ENCODE measurements around the gene GSN. TPM values are rescaled to one million over a fixed set of nuclear protein-coding genes. Genes with fewer than 3 reads are reported as not detected.
A peak's percentile ranks its signal among the peaks of the same experiment; 100 is the strongest.

GSN gene
- total RNA-seq, 1 donor from 2014 or later: 1.5 TPM

GRCh38 chr9:121294866-121295661 lies 27.1 kb downstream of the GSN start:
- Mint-ChIP-seq H3K36me3 (ENCODE audit: low read depth) (no peaks in the 10 kb centered on the region), H3K27me3 (peaks cover 17% of the 10 kb centered on the region), H3K27ac (no peak overlapping the region), H3K4me3 (no peak overlapping the region), H3K9me3 (no peaks in the 10 kb centered on the region), H3K4me1 (peaks cover 9% of the 10 kb centered on the region)
- DNase-seq: no peak
- intact Hi-C loops (cut with micrococcal nuclease): no loop called here

GRCh38 chr9:121295662-121296191 lies 27.8 kb downstream of the GSN start:
- H3K4me1 Mint-ChIP-seq: peaks cover 13% of the 10 kb centered on the region
- no peak overlapping the region for H3K4me3 Mint-ChIP-seq
- H3K36me3 Mint-ChIP-seq (ENCODE audit: low read depth): no peaks in the 10 kb centered on the region
- no peak for DNase-seq
- H3K9me3 Mint-ChIP-seq: no peaks in the 10 kb centered on the region
- no peak overlapping the region for H3K27ac Mint-ChIP-seq
- intact Hi-C loops (cut with micrococcal nuclease): no loop called here
- peaks cover 23% of the 10 kb centered on the region for H3K27me3 Mint-ChIP-seq

GRCh38 chr9:121296213-121297127 lies 28.5 kb downstream of the GSN start:
- H3K36me3 Mint-ChIP-seq (ENCODE audit: low read depth): no peaks in the 10 kb centered on the region
- DNase-seq: no peak
- H3K4me3 Mint-ChIP-seq: no peak overlapping the region
- H3K9me3 Mint-ChIP-seq: no peaks in the 10 kb centered on the region
- intact Hi-C loops (cut with micrococcal nuclease): no loop called here
- peaks cover 27% of the 10 kb centered on the region for H3K27me3 Mint-ChIP-seq
- peaks cover 13% of the 10 kb centered on the region for H3K4me1 Mint-ChIP-seq
- no peak overlapping the region for H3K27ac Mint-ChIP-seq

GRCh38 chr9:121297389-121297788 lies 29.4 kb downstream of the GSN start:
- H3K4me1 Mint-ChIP-seq: peaks cover 13% of the 10 kb centered on the region
- intact Hi-C loops (cut with micrococcal nuclease): no loop called here
- H3K27me3 Mint-ChIP-seq: peaks cover 28% of the 10 kb centered on the region
- DNase-seq: no peak
- no peaks in the 10 kb centered on the region for H3K36me3 Mint-ChIP-seq (ENCODE audit: low read depth)
- no peak overlapping the region for H3K4me3 Mint-ChIP-seq
- no peaks in the 10 kb centered on the region for H3K9me3 Mint-ChIP-seq
- no peak overlapping the region for H3K27ac Mint-ChIP-seq

- Mint-ChIP-seq H3K4me3 (no peak overlapping the region), H3K36me3 (ENCODE audit: low read depth) (no peaks in the 10 kb centered on the region), H3K9me3 (no peaks in the 10 kb centered on the region), H3K27me3 (peaks cover 28% of the 10 kb centered on the region), H3K27ac (no peak overlapping the region), H3K4me1 (peaks cover 13% of the 10 kb centered on the region)
- intact Hi-C loops (cut with micrococcal nuclease): no loop called here
- no peak for DNase-seq
Observed at GRCh38 chr9:121298016-121298538, 30.1 kb downstream of the GSN start.

GRCh38 chr9:121298689-121299466 lies 30.9 kb downstream of the GSN start:
- Mint-ChIP-seq H3K4me1 (peaks cover 13% of the 10 kb centered on the region), H3K27ac (no peak overlapping the region), H3K9me3 (no peaks in the 10 kb centered on the region), H3K4me3 (peak overlapping the region; percentile 67), H3K27me3 (peaks cover 28% of the 10 kb centered on the region), H3K36me3 (ENCODE audit: low read depth) (no peaks in the 10 kb centered on the region)
- no peak for DNase-seq
- intact Hi-C loops (cut with micrococcal nuclease): no loop called here

- Mint-ChIP-seq H3K9me3 (no peaks in the 10 kb centered on the region), H3K27me3 (peaks cover 28% of the 10 kb centered on the region), H3K27ac (no peak overlapping the region), H3K36me3 (ENCODE audit: low read depth) (no peaks in the 10 kb centered on the region), H3K4me3 (peak overlapping the region; percentile 74), H3K4me1 (peaks cover 13% of the 10 kb centered on the region)
- peak; percentile 71 for DNase-seq
- intact Hi-C loops (cut with micrococcal nuclease): no loop called here
Observed at GRCh38 chr9:121299467-121300282, 31.7 kb downstream of the GSN start.

GRCh38 chr9:121300283-121301119 lies 32.5 kb downstream of the GSN start:
- Mint-ChIP-seq H3K4me3 (peak overlapping the region; percentile 74), H3K4me1 (peaks cover 13% of the 10 kb centered on the region), H3K27ac (no peak overlapping the region), H3K36me3 (ENCODE audit: low read depth) (no peaks in the 10 kb centered on the region), H3K9me3 (no peaks in the 10 kb centered on the region), H3K27me3 (peaks cover 28% of the 10 kb centered on the region)
- DNase-seq: no peak
- intact Hi-C loops (cut with micrococcal nuclease): no loop called here

- H3K9me3 Mint-ChIP-seq: no peaks in the 10 kb centered on the region
- no peak overlapping the region for H3K4me3 Mint-ChIP-seq
- H3K4me1 Mint-ChIP-seq: peaks cover 13% of the 10 kb centered on the region
- no peaks in the 10 kb centered on the region for H3K36me3 Mint-ChIP-seq (ENCODE audit: low read depth)
- peaks cover 28% of the 10 kb centered on the region for H3K27me3 Mint-ChIP-seq
- intact Hi-C loops (cut with micrococcal nuclease): no loop called here
- no peak for DNase-seq
- H3K27ac Mint-ChIP-seq: no peak overlapping the region
Observed at GRCh38 chr9:121301881-121302286, 33.9 kb downstream of the GSN start.

- Mint-ChIP-seq H3K36me3 (ENCODE audit: low read depth) (no peaks in the 10 kb centered on the region), H3K4me1 (peaks cover 13% of the 10 kb centered on the region), H3K9me3 (no peaks in the 10 kb centered on the region), H3K27me3 (peaks cover 28% of the 10 kb centered on the region), H3K4me3 (no peak overlapping the region), H3K27ac (no peak overlapping the region)
- no peak for DNase-seq
- intact Hi-C loops (cut with micrococcal nuclease): no loop called here
Observed at GRCh38 chr9:121302341-121302740, 34.4 kb downstream of the GSN start.

- Mint-ChIP-seq H3K9me3 (no peaks in the 10 kb centered on the region), H3K36me3 (ENCODE audit: low read depth) (no peaks in the 10 kb centered on the region), H3K4me1 (peaks cover 13% of the 10 kb centered on the region), H3K27me3 (peaks cover 25% of the 10 kb centered on the region), H3K27ac (no peak overlapping the region), H3K4me3 (no peak overlapping the region)
- DNase-seq: no peak
- intact Hi-C loops (cut with micrococcal nuclease): no loop called here
Observed at GRCh38 chr9:121302786-121303185, 34.8 kb downstream of the GSN start.

All from activated CD4-positive, alpha-beta T cell treated with anti-CD3 and anti-CD28 coated beads, Interleukin-2, amount 10 ng/mL, durations not matched to agents 24 days and 14 days (primary cell).